GM18951 (cell line): ENCODE results near the gene CD48.
A peak's percentile ranks its signal among the peaks of the same experiment; 100 is the strongest.

Experiments used
- POLR2A ChIP-seq: IDR thresholded peaks from 4 replicates; pipeline ENCODE4 v1.6.1; 2011; ENCODE audit warnings: mild to moderate bottlenecking; ENCODE audit not compliant: insufficient read length, insufficient read depth; ENCODE audit errors: extremely low read depth
- in situ Hi-C: fragments of 300-500 bp; cut with MboI; formaldehyde crosslinking; loops from one replicate; pipeline ENCODE4 v1.12.0; 2022; ENCODE audit warnings: low sequenced_read_pairs, mixed read lengths, inconsistent platforms; ENCODE audit not compliant: unreplicated experiment

CD48 gene

GRCh38 chr1:160747717-160748116 lies 36.1 kb upstream of the CD48 start:
- TF ChIP-seq POLR2A: no peak
- in situ Hi-C loops: no loop called here

- in situ Hi-C loops: no loop called here
These were observed 35.3 kb upstream of the CD48 start for GRCh38 chr1:160746836-160747500.

GRCh38 chr1:160745551-160745950 lies 33.9 kb upstream of the CD48 start:
- in situ Hi-C loops: no loop called here

More at GRCh38 chr1:160746836-160747500, 35.3 kb upstream of the CD48 start:
- TF ChIP-seq POLR2A: no peak

GRCh38 chr1:160744852-160745520 lies 33.4 kb upstream of the CD48 start:
- in situ Hi-C loops: no loop called here

More at GRCh38 chr1:160745551-160745950, 33.9 kb upstream of the CD48 start:
- TF ChIP-seq POLR2A: no peak

GRCh38 chr1:160744199-160744851 lies 32.7 kb upstream of the CD48 start:
- in situ Hi-C loops: no loop called here

More at GRCh38 chr1:160744852-160745520, 33.4 kb upstream of the CD48 start:
- no peak for TF ChIP-seq POLR2A

GRCh38 chr1:160743266-160743665 lies 31.6 kb upstream of the CD48 start:
- in situ Hi-C loops: no loop called here
- TF ChIP-seq POLR2A: no peak

More at GRCh38 chr1:160744199-160744851, 32.7 kb upstream of the CD48 start:
- no peak for TF ChIP-seq POLR2A

GRCh38 chr1:160742428-160743127 lies 31.0 kb upstream of the CD48 start:
- peak; percentile 4 for TF ChIP-seq POLR2A
- in situ Hi-C loops: no loop called here

GRCh38 chr1:160741612-160742348 lies 30.2 kb upstream of the CD48 start:
- peak; percentile 8 for TF ChIP-seq POLR2A
- in situ Hi-C loops: no loop called here

GRCh38 chr1:160741092-160741501 lies 29.5 kb upstream of the CD48 start:
- in situ Hi-C loops: no loop called here
- TF ChIP-seq POLR2A: no peak

- peak; percentile 42 for TF ChIP-seq POLR2A
- in situ Hi-C loops: no loop called here
These were observed 28.6 kb upstream of the CD48 start for GRCh38 chr1:160740133-160740688.

GRCh38 chr1:160739098-160739511 lies 27.5 kb upstream of the CD48 start, which contains the start of gene SLAMF7:
Gene SLAMF7 (plus strand): TSS chr1:160739247. CDS start chr1:160739302, 55 bp downstream.
- peak; percentile 76 for TF ChIP-seq POLR2A
- in situ Hi-C loops: no loop called here

GRCh38 chr1:160738271-160738670 lies 26.6 kb upstream of the CD48 start:
- in situ Hi-C loops: no loop called here
- TF ChIP-seq POLR2A: no peak
